ENCODE data around the gene CDC42BPG.

DNA sequence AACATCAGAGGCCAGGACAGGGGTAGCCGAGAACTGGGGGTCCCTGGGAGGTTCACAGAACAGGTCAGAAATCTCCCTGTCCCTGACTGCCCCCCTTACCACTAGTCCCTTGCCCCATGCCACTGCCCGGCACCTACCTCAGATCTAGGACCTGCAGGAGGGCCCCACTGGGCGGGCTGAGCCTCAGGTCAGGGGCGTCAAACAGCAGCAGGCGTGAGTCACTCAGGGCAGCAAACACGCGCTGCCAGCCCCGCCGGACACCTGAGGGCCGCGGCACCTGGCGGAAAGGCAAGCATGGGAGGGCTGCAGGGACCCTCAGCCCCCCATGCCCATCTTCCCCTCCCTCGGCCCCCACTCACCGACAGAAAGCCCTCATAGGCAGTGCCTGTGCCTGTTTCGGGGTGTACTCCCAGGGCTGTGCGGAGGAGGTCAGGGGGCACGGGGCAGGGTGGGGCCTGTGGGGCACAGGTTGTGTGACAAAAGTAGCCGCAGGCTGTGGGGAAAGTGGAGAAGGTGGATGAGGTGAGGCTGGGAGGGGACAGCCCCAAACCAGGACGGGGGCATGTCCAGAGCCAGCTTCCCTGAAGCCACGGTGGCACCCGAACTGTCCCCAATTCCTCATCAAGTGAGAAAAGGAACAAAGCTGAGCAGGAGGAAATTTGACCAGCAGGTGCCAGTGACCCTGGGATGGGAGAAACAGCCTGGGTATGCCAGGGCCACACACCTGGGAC lies 11.8 kb downstream of the CDC42BPG start:
- TF ChIP-seq ASH1L (IDR thresholded peaks at IDR 0.05; ENCODE audit: borderline replicate concordance, low read depth, partially characterized antibody) (no peak), KDM1A (IDR thresholded peaks at IDR 0.05) (no peak)
- TF ChIP-seq, protein P1, sequence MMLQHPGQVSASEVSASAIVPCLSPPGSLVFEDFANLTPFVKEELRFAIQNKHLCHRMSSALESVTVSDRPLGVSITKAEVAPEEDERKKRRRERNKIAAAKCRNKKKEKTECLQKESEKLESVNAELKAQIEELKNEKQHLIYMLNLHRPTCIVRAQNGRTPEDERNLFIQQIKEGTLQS (IDR thresholded peaks at IDR 0.05) = no peak
- TF ChIP-seq, protein P1 (CRISPR knock-in tag; conservative IDR thresholded peaks at IDR 0.05) = no peak

Measured in K562 (cell line).